Transverse colon (tissue), 3 donors: ENCODE data around the gene GPBP1.

Experiments used
- CTCF ChIP-seq, 5 experiments: fragments of 200-600 bp in 3 of 5; fragments of 450-650 bp in 2 of 5; sonication (generic) in 3 of 5; IDR thresholded peaks; 1 replicate in 2 of 5; 2 replicates in 3 of 5; pipeline ENCODE4 v1.5.1; 2016 to 2017; ENCODE audit warnings: antibody characterized with exemption in 5 of 5, inconsistent platforms in 3 of 5, mild to moderate bottlenecking in 2 of 5, moderate library complexity in 1 of 5
- POLR2A ChIP-seq: fragments of 450-650 bp; IDR thresholded peaks from one replicate; pipeline ENCODE4 v1.6.1; 2016; ENCODE audit warnings: antibody characterized with exemption, mild to moderate bottlenecking, moderate library complexity

DNA sequence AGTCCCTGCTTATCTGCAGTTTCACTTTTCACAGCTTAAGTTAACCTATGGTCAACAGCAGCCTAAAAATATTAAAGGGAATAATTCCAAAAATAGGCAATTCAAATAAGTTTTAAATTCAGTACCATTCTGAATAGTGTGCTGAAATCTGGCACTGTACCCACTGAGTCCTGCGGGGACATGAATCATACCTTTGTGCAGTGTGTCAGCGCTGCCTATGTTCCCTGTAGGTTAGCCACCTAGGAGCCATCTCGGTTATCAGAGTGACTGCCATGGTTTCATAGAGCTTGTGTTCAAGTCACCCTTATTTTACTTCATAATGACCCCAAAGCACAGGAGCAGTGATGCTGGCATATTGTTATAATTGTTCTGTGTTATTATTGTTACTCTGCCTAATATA, 139.9 kb downstream of the GPBP1 start:
- TF ChIP-seq POLR2A, result no peak
- TF ChIP-seq CTCF (IDR thresholded peaks at IDR 0.05), result no peak
